Breast epithelium (tissue), 4 donors: ENCODE results near the gene TSPAN2. TPM values are rescaled to one million over a fixed set of nuclear protein-coding genes. Genes with fewer than 3 reads are reported as not detected.

ENCODE experiments used
- DNase-seq, 2 donors: peaks; one replicate each; pipeline ENCODE4 v3.0.0-alpha.2; 2019; ENCODE audit warnings: low spot score in 2 of 2
- H3K27ac ChIP-seq, 2 donors: fragments of 200-600 bp; sonication (generic) in 1 of 2; one replicate each; pipeline ENCODE4 v1.5.1; 2016 to 2019; ENCODE audit warnings: mild to moderate bottlenecking in 1 of 2
- H3K27me3 ChIP-seq, 2 donors: fragments of 200-600 bp; sonication (generic) in 1 of 2; one replicate each; pipeline versions ENCODE4 v1.5.1 to v1.6.0; 2017 to 2019; ENCODE audit warnings: control low read depth in 1 of 2, mild to moderate bottlenecking in 1 of 2
- H3K36me3 ChIP-seq: fragments of 200-600 bp; one replicate; pipeline ENCODE4 v1.5.1; 2019
- H3K4me1 ChIP-seq, 2 donors: fragments of 200-600 bp; sonication (generic); one replicate each; pipeline ENCODE4 v1.5.1; 2016 to 2019; ENCODE audit warnings: control low read depth in 1 of 2
- H3K4me3 ChIP-seq, 3 donors: fragments of 200-600 bp; sonication (generic); 1 replicate in 2 of 3; 2 replicates in 1 of 3; pipeline ENCODE4 v1.5.1; 2016 to 2019; ENCODE audit warnings: mild to moderate bottlenecking in 3 of 3, moderate library complexity in 2 of 3
- H3K9me3 ChIP-seq, 2 donors: fragments of 200-600 bp; sonication (generic) in 1 of 2; one replicate each; pipeline ENCODE4 v1.5.1; 2016 to 2019; ENCODE audit warnings: control low read depth in 1 of 2
- CTCF ChIP-seq, 3 donors: fragments of 450-650 bp; IDR thresholded peaks; one replicate each; pipeline ENCODE4 v1.5.1; 2016 to 2017; ENCODE audit warnings: antibody characterized with exemption in 3 of 3, mild to moderate bottlenecking in 3 of 3, moderate library complexity in 3 of 3
- POLR2A ChIP-seq: fragments of 450-650 bp; IDR thresholded peaks from one replicate; pipeline ENCODE4 v1.6.1; 2016; ENCODE audit warnings: antibody characterized with exemption, mild to moderate bottlenecking, moderate library complexity
- POLR2AphosphoS5 ChIP-seq, 3 donors: sonication (generic); formaldehyde crosslinking; IDR thresholded peaks; one replicate each; pipeline ENCODE4 v1.6.1; 2017; ENCODE audit warnings: antibody characterized with exemption in 3 of 3
- intact Hi-C: fragments of 100-400 bp; cut with DNase I; formaldehyde crosslinking; loops from one replicate; pipeline ENCODE4 v1.15.1; 2023; ENCODE audit warnings: low total_unique reads
- total RNA-seq, 3 donors: library from RNA; depleted of rRNA; stranded (reverse); fragments of >200 nt; gene quantifications; one replicate each; pipeline ENCODE4 v1.1.0, GENCODE V29; 2016

Gene TSPAN2
- total RNA-seq, 3 donors from 2014 or later: 2.6 to 9.7 (median 3.7) TPM

- intact Hi-C loops: no loop called here
- H3K9me3 ChIP-seq: no peaks in the 10 kb centered on the region
- H3K36me3 ChIP-seq: no peaks in the 10 kb centered on the region
- peak overlapping the region; percentile 50 to 73 (median 65) for H3K4me3 ChIP-seq
- no peaks in the 10 kb centered on the region for H3K4me1 ChIP-seq
- H3K27me3 ChIP-seq: no peaks in the 10 kb centered on the region
- TF ChIP-seq CTCF (IDR thresholded peaks at IDR 0.05): no peak
- no peak for TF ChIP-seq POLR2A
- TF ChIP-seq POLR2AphosphoS5 (IDR thresholded peaks at IDR 0.05): no peak
- no peak overlapping the region for H3K27ac ChIP-seq
- no peak for DNase-seq
Measured at GRCh38 chr1:115088115-115088778, 1.1 kb downstream of the TSPAN2 start.

GRCh38 chr1:115086176-115086830 lies 3.0 kb downstream of the TSPAN2 start:
- Histone ChIP-seq H3K4me1 (no peaks in the 10 kb centered on the region), H3K36me3 (no peaks in the 10 kb centered on the region), H3K4me3 (no peak overlapping the region), H3K9me3 (no peaks in the 10 kb centered on the region), H3K27ac (no peak overlapping the region), H3K27me3 (no peaks in the 10 kb centered on the region)
- TF ChIP-seq POLR2A (no peak), POLR2AphosphoS5 (IDR thresholded peaks at IDR 0.05) (no peak), CTCF (IDR thresholded peaks at IDR 0.05) (no peak)
- DNase-seq: no peak
- intact Hi-C loops: loop anchor here (2.0 kb wide), 1 partner anchor 32 kb away; no protein-coding TSS in a partner anchor

- TF ChIP-seq POLR2A: no peak
- no peak for TF ChIP-seq CTCF (IDR thresholded peaks at IDR 0.05)
- TF ChIP-seq POLR2AphosphoS5 (IDR thresholded peaks at IDR 0.05): no peak
- intact Hi-C loops: no loop called here
- H3K9me3 ChIP-seq: no peaks in the 10 kb centered on the region
- H3K4me3 ChIP-seq: no peak overlapping the region
- H3K27ac ChIP-seq: peak overlapping the region; percentile 6 to 30
- H3K27me3 ChIP-seq: peaks cover 0 to 3% of the 10 kb centered on the region in 2 donors
- H3K4me1 ChIP-seq: no peaks in the 10 kb centered on the region
- DNase-seq: no peak
- H3K36me3 ChIP-seq: no peaks in the 10 kb centered on the region
Measured at GRCh38 chr1:115084902-115085511, 4.3 kb downstream of the TSPAN2 start.

GRCh38 chr1:115082949-115083348 lies 6.4 kb downstream of the TSPAN2 start:
- intact Hi-C loops: no loop called here
- Histone ChIP-seq H3K4me3 (no peak overlapping the region), H3K36me3 (no peaks in the 10 kb centered on the region), H3K4me1 (no peaks in the 10 kb centered on the region), H3K27ac (no peak overlapping the region), H3K27me3 (peaks cover 0 to 3% of the 10 kb centered on the region in 2 donors), H3K9me3 (no peaks in the 10 kb centered on the region)
- DNase-seq: no peak
- TF ChIP-seq CTCF (IDR thresholded peaks at IDR 0.05) (no peak), POLR2AphosphoS5 (IDR thresholded peaks at IDR 0.05) (no peak), POLR2A (no peak)

GRCh38 chr1:115078708-115079107 lies 10.6 kb downstream of the TSPAN2 start:
- TF ChIP-seq POLR2A (no peak), POLR2AphosphoS5 (IDR thresholded peaks at IDR 0.05) (no peak), CTCF (IDR thresholded peaks at IDR 0.05) (no peak)
- no peak overlapping the region for H3K27ac ChIP-seq
- intact Hi-C loops: no loop called here

More at GRCh38 chr1:115078708-115079107, 10.6 kb downstream of the TSPAN2 start:
- Histone ChIP-seq H3K27me3 (peaks cover 0 to 12% of the 10 kb centered on the region in 2 donors), H3K4me3 (no peak overlapping the region), H3K4me1 (no peaks in the 10 kb centered on the region), H3K9me3 (no peaks in the 10 kb centered on the region), H3K36me3 (no peaks in the 10 kb centered on the region)
- DNase-seq: no peak
